Parathyroid adenoma (tissue), 2 donors: ENCODE data around the gene KLF13.

Experiments used
- H2AFZ ChIP-seq: fragments of 300-600 bp; sonication (generic); one replicate; pipeline ENCODE4 v1.7.0; 2017; ENCODE audit warnings: antibody characterized with exemption, mild to moderate bottlenecking
- H3K27ac ChIP-seq: fragments of 300-600 bp; sonication (generic); one replicate; pipeline ENCODE4 v1.7.0; 2017
- H3K27me3 ChIP-seq: fragments of 300-600 bp; sonication (generic); one replicate; pipeline ENCODE4 v1.7.0; 2017; ENCODE audit warnings: low read length; ENCODE audit not compliant: control insufficient read depth, insufficient read depth
- H3K36me3 ChIP-seq: fragments of 300-600 bp; sonication (generic); one replicate; pipeline ENCODE4 v1.7.0; 2017; ENCODE audit warnings: low read length; ENCODE audit not compliant: control insufficient read depth, insufficient read depth
- H3K4me1 ChIP-seq: fragments of 300-600 bp; sonication (generic); one replicate; pipeline ENCODE4 v1.7.0; 2017; ENCODE audit warnings: control low read depth
- H3K4me2 ChIP-seq: fragments of 300-600 bp; sonication (generic); one replicate; pipeline ENCODE4 v1.7.0; 2017; ENCODE audit warnings: low read length
- H3K4me3 ChIP-seq: fragments of 300-600 bp; sonication (generic); one replicate; pipeline ENCODE4 v1.7.0; 2017; ENCODE audit warnings: low read depth, low read length
- H3K79me2 ChIP-seq: fragments of 300-600 bp; sonication (generic); one replicate; pipeline ENCODE4 v1.7.0; 2017; ENCODE audit warnings: control low read depth
- H3K9ac ChIP-seq: fragments of 300-600 bp; sonication (generic); one replicate; pipeline ENCODE4 v1.7.0; 2017; ENCODE audit warnings: mild to moderate bottlenecking
- H3K9me3 ChIP-seq: fragments of 300-600 bp; sonication (generic); one replicate; pipeline ENCODE4 v1.7.0; 2017; ENCODE audit warnings: low read length; ENCODE audit not compliant: control insufficient read depth
- TF ChIP-seq, protein P1 (sequence below): fragments of 300-600 bp; sonication (generic); IDR thresholded peaks from one replicate; pipeline ENCODE4 v1.7.0; 2017; ENCODE audit warnings: antibody characterized with exemption, mild to moderate bottlenecking
- donor health status: primary hyperparathyroidism.

Gene KLF13

DNA sequence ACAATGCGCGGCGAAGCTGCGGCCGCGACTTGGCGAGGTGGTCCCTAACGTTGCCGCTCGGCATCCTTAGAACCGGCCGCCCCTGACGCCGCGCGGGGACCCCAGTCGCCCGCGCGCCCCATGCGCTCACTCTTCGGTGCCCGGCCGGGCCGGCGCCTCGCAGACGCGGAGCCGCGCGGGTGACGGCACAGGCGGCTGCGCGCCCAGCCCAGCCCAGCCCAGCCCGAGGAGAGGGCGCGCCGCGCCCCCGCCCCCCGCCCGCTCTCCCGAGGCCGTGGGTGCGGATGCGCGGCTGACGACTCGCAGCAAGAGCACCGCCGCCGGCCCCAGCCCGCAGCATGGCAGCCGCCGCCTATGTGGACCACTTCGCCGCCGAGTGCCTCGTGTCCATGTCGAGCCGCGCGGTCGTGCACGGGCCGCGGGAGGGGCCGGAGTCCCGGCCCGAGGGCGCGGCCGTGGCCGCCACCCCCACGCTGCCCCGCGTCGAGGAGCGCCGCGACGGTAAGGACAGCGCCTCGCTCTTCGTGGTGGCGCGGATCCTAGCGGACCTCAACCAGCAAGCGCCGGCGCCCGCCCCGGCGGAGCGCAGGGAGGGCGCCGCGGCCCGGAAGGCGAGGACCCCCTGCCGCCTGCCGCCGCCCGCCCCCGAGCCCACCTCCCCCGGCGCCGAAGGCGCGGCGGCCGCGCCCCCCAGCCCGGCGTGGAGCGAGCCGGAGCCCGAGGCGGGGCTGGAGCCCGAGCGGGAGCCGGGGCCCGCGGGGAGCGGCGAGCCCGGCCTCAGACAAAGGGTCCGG is 437 bp downstream of the KLF13 start:
- peak overlapping the region; percentile 56 for H3K27ac ChIP-seq
- no peaks in the 10 kb centered on the region for H3K27me3 ChIP-seq
- no peak overlapping the region for H3K9ac ChIP-seq
- H3K9me3 ChIP-seq, result no peaks in the 10 kb centered on the region
- H3K4me3 ChIP-seq, result peak overlapping the region; percentile 77
- TF ChIP-seq, protein P1, sequence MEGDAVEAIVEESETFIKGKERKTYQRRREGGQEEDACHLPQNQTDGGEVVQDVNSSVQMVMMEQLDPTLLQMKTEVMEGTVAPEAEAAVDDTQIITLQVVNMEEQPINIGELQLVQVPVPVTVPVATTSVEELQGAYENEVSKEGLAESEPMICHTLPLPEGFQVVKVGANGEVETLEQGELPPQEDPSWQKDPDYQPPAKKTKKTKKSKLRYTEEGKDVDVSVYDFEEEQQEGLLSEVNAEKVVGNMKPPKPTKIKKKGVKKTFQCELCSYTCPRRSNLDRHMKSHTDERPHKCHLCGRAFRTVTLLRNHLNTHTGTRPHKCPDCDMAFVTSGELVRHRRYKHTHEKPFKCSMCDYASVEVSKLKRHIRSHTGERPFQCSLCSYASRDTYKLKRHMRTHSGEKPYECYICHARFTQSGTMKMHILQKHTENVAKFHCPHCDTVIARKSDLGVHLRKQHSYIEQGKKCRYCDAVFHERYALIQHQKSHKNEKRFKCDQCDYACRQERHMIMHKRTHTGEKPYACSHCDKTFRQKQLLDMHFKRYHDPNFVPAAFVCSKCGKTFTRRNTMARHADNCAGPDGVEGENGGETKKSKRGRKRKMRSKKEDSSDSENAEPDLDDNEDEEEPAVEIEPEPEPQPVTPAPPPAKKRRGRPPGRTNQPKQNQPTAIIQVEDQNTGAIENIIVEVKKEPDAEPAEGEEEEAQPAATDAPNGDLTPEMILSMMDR, result no peak
- H3K36me3 ChIP-seq, result no peaks in the 10 kb centered on the region
- no peak overlapping the region for H2AFZ ChIP-seq
- peaks cover 13% of the 10 kb centered on the region for H3K79me2 ChIP-seq
- peaks cover 10% of the 10 kb centered on the region for H3K4me1 ChIP-seq
- H3K4me2 ChIP-seq, result peak overlapping the region; percentile 65

DNA sequence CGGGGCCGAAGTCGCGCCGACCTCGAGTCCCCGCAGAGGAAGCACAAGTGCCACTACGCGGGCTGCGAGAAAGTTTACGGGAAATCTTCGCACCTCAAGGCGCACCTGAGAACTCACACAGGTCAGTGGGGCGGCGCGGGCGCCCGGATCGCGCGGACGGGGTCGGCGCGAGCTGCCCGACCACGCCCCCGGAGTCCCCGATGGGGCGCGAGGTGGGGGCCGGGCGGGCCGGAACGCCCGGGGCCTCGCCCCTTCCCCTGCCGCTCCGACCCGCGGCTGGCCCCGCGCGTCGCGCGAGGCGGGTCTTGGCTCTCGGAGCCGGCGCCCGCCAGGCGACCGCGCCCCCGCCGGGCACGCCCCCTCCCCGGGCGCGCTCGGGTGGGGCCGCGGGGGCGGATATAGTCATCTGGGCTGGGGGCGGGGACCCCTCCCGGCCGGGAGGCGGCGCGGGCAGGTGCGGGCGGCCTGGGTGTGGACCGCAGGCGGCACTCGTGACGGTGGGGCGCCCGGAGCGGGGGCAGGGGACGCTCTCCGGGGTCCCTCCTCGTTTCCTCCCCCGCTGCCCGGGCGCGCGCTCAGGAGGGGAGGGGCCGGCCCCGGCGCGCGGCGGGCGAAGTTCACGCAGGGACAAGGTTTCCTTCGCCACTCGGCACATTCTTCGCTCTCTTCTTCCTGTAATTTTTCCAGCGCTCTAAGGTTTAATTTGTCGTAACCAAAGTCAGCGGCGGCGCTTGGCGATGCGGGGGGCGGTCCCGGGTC is 1.2 kb downstream of the KLF13 start:
- TF ChIP-seq, protein P1, result no peak
- Histone ChIP-seq H3K9ac (no peak overlapping the region), H3K9me3 (no peaks in the 10 kb centered on the region), H3K27ac (peak overlapping the region; percentile 93), H2AFZ (peak overlapping the region; percentile 73), H3K36me3 (no peaks in the 10 kb centered on the region), H3K79me2 (peaks cover 19% of the 10 kb centered on the region), H3K4me3 (peak overlapping the region; percentile 68), H3K27me3 (no peaks in the 10 kb centered on the region), H3K4me1 (peaks cover 15% of the 10 kb centered on the region), H3K4me2 (peak overlapping the region; percentile 71)

DNA sequence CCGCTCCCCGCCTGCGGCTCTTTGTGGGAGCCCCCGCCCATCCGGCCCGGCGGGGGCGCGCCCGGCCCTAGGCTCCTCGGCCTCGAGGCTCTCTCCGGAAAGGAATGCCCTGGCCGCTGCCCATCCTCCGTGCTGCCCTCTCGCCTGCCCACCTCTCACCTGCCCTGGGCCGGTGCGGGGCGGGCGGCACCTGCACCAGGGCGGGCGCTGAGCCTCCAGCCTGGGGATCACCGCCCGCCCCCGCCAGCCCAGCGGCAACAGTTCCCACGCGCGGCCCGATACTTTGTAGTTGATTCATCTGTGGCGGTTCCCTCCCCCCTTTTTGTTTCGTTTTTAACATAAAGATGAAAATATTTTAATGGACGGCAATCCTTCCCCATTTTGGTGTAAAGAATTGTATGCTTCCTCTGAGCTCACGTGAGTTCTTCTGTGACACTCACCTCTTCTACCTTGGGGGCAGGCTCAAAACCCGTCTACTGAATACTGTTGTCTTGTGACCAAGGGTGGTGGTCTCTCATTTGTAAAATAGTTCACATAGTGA is 1.9 kb downstream of the KLF13 start:
- Histone ChIP-seq H3K27me3 (no peaks in the 10 kb centered on the region), H3K4me3 (peak overlapping the region; percentile 68), H3K79me2 (peaks cover 19% of the 10 kb centered on the region), H3K36me3 (no peaks in the 10 kb centered on the region), H3K4me2 (peak overlapping the region; percentile 71), H3K9me3 (no peaks in the 10 kb centered on the region), H3K4me1 (peaks cover 15% of the 10 kb centered on the region), H2AFZ (peak overlapping the region; percentile 73), H3K27ac (peak overlapping the region; percentile 93), H3K9ac (no peak overlapping the region)
- TF ChIP-seq, protein P1, result no peak

DNA sequence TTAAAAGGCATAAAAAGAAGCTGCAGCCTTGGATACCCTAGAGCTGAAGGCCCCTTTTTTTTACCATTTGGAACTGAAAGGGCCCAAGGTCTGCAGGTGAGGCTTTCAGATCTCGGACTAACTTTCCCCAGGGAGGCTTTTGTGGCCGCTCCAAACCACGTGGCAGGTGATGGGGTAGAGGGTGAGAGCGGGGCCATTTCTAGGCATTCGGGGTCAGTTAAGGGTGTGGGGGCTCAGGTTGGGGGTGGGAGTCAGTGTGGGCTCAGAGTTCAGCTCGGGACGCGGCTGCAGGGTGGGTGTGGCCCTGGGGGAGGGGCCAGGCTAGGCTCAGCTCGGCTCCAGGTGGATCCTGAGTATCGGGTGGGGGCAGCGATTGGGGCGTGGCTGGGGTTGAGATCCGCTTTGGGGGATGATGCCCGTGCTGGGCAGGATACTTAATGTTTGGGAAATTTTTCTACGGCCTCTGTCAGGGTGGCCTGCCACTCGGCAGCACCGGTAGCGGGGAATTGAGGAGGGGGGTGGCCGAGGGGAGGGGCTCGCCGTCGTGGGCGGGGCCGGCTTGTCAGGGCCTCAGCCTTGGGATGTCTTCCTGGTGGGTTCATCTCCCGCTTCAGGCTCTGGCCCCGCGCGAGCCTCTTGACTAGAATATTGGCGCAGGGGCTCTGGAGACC is 2.5 kb downstream of the KLF13 start:
- Histone ChIP-seq H3K27ac (peak overlapping the region; percentile 93), H3K36me3 (no peaks in the 10 kb centered on the region), H3K27me3 (no peaks in the 10 kb centered on the region), H3K4me2 (peak overlapping the region; percentile 71), H3K79me2 (peaks cover 24% of the 10 kb centered on the region), H3K9ac (no peak overlapping the region), H3K4me3 (peak overlapping the region; percentile 68), H3K9me3 (no peaks in the 10 kb centered on the region), H2AFZ (peak overlapping the region; percentile 73), H3K4me1 (peaks cover 15% of the 10 kb centered on the region)
- TF ChIP-seq, protein P1, result no peak
